Stimulated activated CD4-positive, alpha-beta T cell treated with anti-CD3 and anti-CD28 coated beads, TNF-alpha, amount 100 ng/mL, for 4 hours (primary cell): ENCODE results near the gene BEND5.

Experiments
- DNase-seq, 3 experiments: peaks; one replicate each; pipeline ENCODE4 v3.0.0-alpha.2; 2020; ENCODE audit warnings: low read depth in 3 of 3

The BEND5 gene

GRCh38 chr1:48718705-48719104 lies 58.0 kb downstream of the BEND5 start:
- no peak for DNase-seq

GRCh38 chr1:48718116-48718630 lies 58.5 kb downstream of the BEND5 start:
- DNase-seq: no peak

GRCh38 chr1:48717082-48717481 lies 59.6 kb downstream of the BEND5 start:
- no peak for DNase-seq

GRCh38 chr1:48715921-48716320 lies 60.8 kb downstream of the BEND5 start:
- no peak for DNase-seq

GRCh38 chr1:48710915-48711314 lies 65.8 kb downstream of the BEND5 start:
- DNase-seq: no peak

- no peak for DNase-seq
Measured at GRCh38 chr1:48710318-48710717, 66.4 kb downstream of the BEND5 start.

- no peak for DNase-seq
Measured at GRCh38 chr1:48704736-48705135, 72.0 kb downstream of the BEND5 start.

GRCh38 chr1:48701445-48701844 lies 75.2 kb downstream of the BEND5 start:
- no peak for DNase-seq

GRCh38 chr1:48697066-48697707 lies 79.5 kb downstream of the BEND5 start:
- DNase-seq: peak in 2 of 3 experiments; percentile 10 to 24

- no peak for DNase-seq
Measured at GRCh38 chr1:48695161-48695560, 81.5 kb downstream of the BEND5 start.

- no peak for DNase-seq
Measured at GRCh38 chr1:48693674-48694320, 82.9 kb downstream of the BEND5 start.

- DNase-seq: no peak
Measured at GRCh38 chr1:48693180-48693579, 83.5 kb downstream of the BEND5 start.

- DNase-seq: no peak
Measured at GRCh38 chr1:48692235-48692634, 84.5 kb downstream of the BEND5 start.

GRCh38 chr1:48691429-48692001 lies 85.2 kb downstream of the BEND5 start:
- DNase-seq: no peak

GRCh38 chr1:48688102-48688760 lies 88.5 kb downstream of the BEND5 start:
- DNase-seq: no peak

- DNase-seq: no peak
Measured at GRCh38 chr1:48687282-48688045, 89.2 kb downstream of the BEND5 start.

GRCh38 chr1:48686159-48686558 lies 90.5 kb downstream of the BEND5 start:
- DNase-seq: no peak

- no peak for DNase-seq
Measured at GRCh38 chr1:48684381-48684780, 92.3 kb downstream of the BEND5 start.

GRCh38 chr1:48683839-48684238 lies 92.9 kb downstream of the BEND5 start:
- no peak for DNase-seq

- no peak for DNase-seq
Measured at GRCh38 chr1:48681476-48682305, 95.0 kb downstream of the BEND5 start.
